Osteoblast (primary cell): ENCODE data around the gene CSMD2. TPM values are rescaled to one million over a fixed set of nuclear protein-coding genes. Genes with fewer than 3 reads are reported as not detected.

ENCODE experiments used
- DNase-seq: peaks from one replicate; pipeline ENCODE4 v3.0.0; 2011; ENCODE audit warnings: low spot score, mixed read lengths; ENCODE audit not compliant: insufficient read length; ENCODE audit errors: missing footprints
- H2AFZ ChIP-seq: 2 replicates; pipeline ENCODE4 v1.6.0; 2011; ENCODE audit warnings: mild to moderate bottlenecking, low read length
- H3K27ac ChIP-seq: 2 replicates; pipeline ENCODE4 v1.5.1; 2011; ENCODE audit warnings: mild to moderate bottlenecking, low read depth, low read length, moderate library complexity
- H3K27me3 ChIP-seq: 2 replicates; pipeline ENCODE4 v1.6.0; 2012; ENCODE audit warnings: mild to moderate bottlenecking, control low read depth, inconsistent platforms, low read length, moderate library complexity; ENCODE audit not compliant: insufficient read depth
- H3K36me3 ChIP-seq: 2 replicates; pipeline ENCODE4 v1.5.1; 2011; ENCODE audit warnings: mild to moderate bottlenecking, low read length, control low read depth, moderate library complexity; ENCODE audit not compliant: insufficient read depth
- H3K4me1 ChIP-seq: 2 replicates; pipeline ENCODE4 v1.5.1; 2011; ENCODE audit warnings: mild to moderate bottlenecking, low read length, control low read depth, moderate library complexity; ENCODE audit not compliant: insufficient read depth
- H3K4me2 ChIP-seq: 2 replicates; pipeline ENCODE4 v1.6.0; 2011; ENCODE audit warnings: mild to moderate bottlenecking, low read length; ENCODE audit not compliant: insufficient read depth
- H3K4me3 ChIP-seq: fragments of 200-600 bp; sonication (generic); 3 replicates; pipeline ENCODE4 v1.5.1; 2012; ENCODE audit warnings: mild to moderate bottlenecking, low read length, inconsistent platforms; ENCODE audit not compliant: insufficient read depth
- H3K79me2 ChIP-seq: 2 replicates; pipeline ENCODE4 v1.6.0; 2012; ENCODE audit warnings: mild to moderate bottlenecking, low read length, control low read depth, inconsistent platforms; ENCODE audit not compliant: insufficient read depth
- H3K9me3 ChIP-seq: 2 replicates; pipeline ENCODE4 v1.5.1; 2011; ENCODE audit warnings: low read depth, low read length, control low read depth
- H4K20me1 ChIP-seq: 2 replicates; pipeline ENCODE4 v1.6.0; 2012; ENCODE audit warnings: mild to moderate bottlenecking, low read length, control low read depth; ENCODE audit not compliant: insufficient read depth
- CTCF ChIP-seq: IDR thresholded peaks from 2 replicates; pipeline ENCODE4 v1.5.1; 2011; ENCODE audit warnings: mild to moderate bottlenecking, low read depth, low read length, moderate library complexity; ENCODE audit errors: extremely low read depth
- total RNA-seq: library from RNA; depleted of rRNA; stranded (reverse); fragments of >200 nt; gene quantifications from 2 replicates; pipeline ENCODE4 v1.2.3, GENCODE V29; 2012

Gene CSMD2
- total RNA-seq, 1 donor = 0.36 TPM

DNA sequence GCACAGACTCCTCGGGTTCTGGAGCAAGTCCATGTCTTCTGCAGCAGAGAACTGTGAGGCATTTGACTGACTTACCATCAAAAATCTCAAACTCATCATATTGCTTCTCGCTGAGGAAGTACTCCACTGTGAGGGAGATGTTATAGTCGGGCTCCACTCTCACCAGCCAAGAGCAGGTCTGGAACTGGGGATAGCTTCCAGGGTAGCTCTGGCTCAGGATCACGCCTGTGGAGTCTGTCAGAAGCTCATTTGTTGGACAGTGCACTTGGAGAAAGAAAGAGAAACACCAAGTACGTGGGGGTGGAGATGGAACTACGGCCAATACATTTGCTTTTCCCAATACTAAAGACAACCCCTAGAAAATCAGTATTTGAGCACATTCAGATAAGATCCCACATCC lies 581.5 kb downstream of the CSMD2 start:
- H2AFZ ChIP-seq = no peak overlapping the region
- DNase-seq = no peak
- no peak for TF ChIP-seq CTCF
- H4K20me1 ChIP-seq = no peaks in the 10 kb centered on the region
- no peaks in the 10 kb centered on the region for H3K27me3 ChIP-seq
- no peak overlapping the region for H3K4me3 ChIP-seq
- H3K36me3 ChIP-seq = no peaks in the 10 kb centered on the region
- H3K4me1 ChIP-seq = no peaks in the 10 kb centered on the region
- no peaks in the 10 kb centered on the region for H3K79me2 ChIP-seq
- no peak overlapping the region for H3K27ac ChIP-seq
- no peak overlapping the region for H3K4me2 ChIP-seq
- H3K9me3 ChIP-seq = no peaks in the 10 kb centered on the region

GRCh38 chr1:33578557-33579448 lies 586.2 kb downstream of the CSMD2 start:
- no peaks in the 10 kb centered on the region for H3K27me3 ChIP-seq
- no peak overlapping the region for H3K27ac ChIP-seq

GRCh38 chr1:33577663-33578062 lies 587.4 kb downstream of the CSMD2 start:
- TF ChIP-seq CTCF = no peak
- Histone ChIP-seq H3K4me3 (no peak overlapping the region), H3K27me3 (no peaks in the 10 kb centered on the region), H3K4me1 (no peaks in the 10 kb centered on the region), H3K27ac (no peak overlapping the region), H3K9me3 (no peaks in the 10 kb centered on the region), H3K4me2 (no peak overlapping the region), H4K20me1 (no peaks in the 10 kb centered on the region), H3K36me3 (no peaks in the 10 kb centered on the region), H3K79me2 (no peaks in the 10 kb centered on the region), H2AFZ (no peak overlapping the region)
- DNase-seq = no peak

More at GRCh38 chr1:33578557-33579448, 586.2 kb downstream of the CSMD2 start:
- no peak for TF ChIP-seq CTCF
- Histone ChIP-seq H3K4me3 (no peak overlapping the region), H3K36me3 (no peaks in the 10 kb centered on the region), H2AFZ (no peak overlapping the region), H3K79me2 (no peaks in the 10 kb centered on the region), H3K4me2 (no peak overlapping the region), H3K9me3 (no peaks in the 10 kb centered on the region), H4K20me1 (no peaks in the 10 kb centered on the region), H3K4me1 (no peaks in the 10 kb centered on the region)
- peak; percentile 34 for DNase-seq

DNA sequence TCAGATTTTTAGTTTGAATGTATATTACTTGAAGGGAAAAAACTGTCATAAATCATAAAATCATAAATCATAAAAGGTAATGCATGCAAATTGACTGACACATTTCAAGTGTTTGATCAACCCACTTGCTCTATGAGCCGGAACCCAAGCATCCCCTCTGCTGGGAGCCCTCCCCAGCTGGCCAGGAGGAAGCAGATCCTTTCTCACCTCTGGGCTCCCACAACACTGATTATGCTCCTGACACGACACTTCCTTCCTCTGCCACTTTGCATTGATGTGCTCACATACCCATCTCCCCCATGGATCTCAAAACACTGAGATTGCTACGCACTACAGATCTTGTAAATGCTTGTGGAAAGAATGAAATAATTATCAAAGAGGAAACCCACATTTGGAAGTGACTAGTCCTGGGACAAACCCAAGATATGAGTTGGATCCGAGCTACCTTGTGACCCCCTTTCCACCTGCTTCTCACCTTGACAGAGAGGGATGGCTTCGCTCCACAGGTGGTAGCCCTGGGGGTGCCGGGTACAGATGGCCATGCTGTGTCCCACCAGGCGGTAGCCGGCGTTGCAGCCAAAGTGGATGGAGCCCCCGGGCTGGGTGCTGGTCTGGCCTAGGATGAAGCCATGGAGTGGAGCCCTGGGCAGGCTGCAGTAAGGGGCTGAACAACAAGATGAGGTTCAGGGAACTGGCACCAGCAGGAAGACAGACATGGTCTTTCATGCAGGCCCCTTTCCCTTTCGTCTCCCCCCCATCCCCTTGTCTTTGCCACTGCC lies 588.0 kb downstream of the CSMD2 start:
- H4K20me1 ChIP-seq = no peaks in the 10 kb centered on the region
- H3K9me3 ChIP-seq = no peaks in the 10 kb centered on the region
- H3K4me2 ChIP-seq = no peak overlapping the region
- H3K36me3 ChIP-seq = no peaks in the 10 kb centered on the region
- H3K79me2 ChIP-seq = no peaks in the 10 kb centered on the region
- no peaks in the 10 kb centered on the region for H3K27me3 ChIP-seq
- H3K27ac ChIP-seq = no peak overlapping the region
- no peak overlapping the region for H2AFZ ChIP-seq
- DNase-seq = no peak
- no peak for TF ChIP-seq CTCF
- H3K4me1 ChIP-seq = no peaks in the 10 kb centered on the region
- H3K4me3 ChIP-seq = no peak overlapping the region
